HG02798 (cell line): Measurements from ENCODE around the gene CPS1.

Source experiments
- ATAC-seq: cut with Tn5 transposase; IDR thresholded peaks from one replicate; pipeline ENCODE4 v1.9.1; 2021; ENCODE audit warnings: mild to moderate bottlenecking; ENCODE audit not compliant: unreplicated experiment, poor library complexity

CPS1 gene

GRCh38 chr2:210667711-210668110 is 111.3 kb downstream of the CPS1 start:
- ATAC-seq, result no peak

GRCh38 chr2:210671065-210671464 is 114.7 kb downstream of the CPS1 start:
- no peak for ATAC-seq

DNA sequence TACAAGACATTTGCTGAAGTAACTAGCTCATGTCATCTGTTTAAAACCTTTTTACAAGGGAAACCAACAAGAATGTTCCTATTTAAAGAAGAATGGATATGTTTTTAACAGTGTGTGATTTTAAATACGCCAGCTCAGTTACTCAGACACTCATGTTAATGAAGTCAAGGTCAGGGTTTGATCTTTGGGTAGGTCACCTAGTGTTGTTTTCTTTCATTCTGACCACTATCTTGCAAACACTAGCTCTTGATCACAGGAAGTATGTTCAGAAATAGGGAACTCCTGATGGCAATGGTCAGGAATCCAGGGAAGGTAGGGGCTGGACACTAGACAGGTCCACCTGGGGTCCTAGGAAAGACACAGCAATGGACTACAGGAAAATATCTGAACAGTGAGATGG is 116.7 kb downstream of the CPS1 start:
- ATAC-seq, result no peak

DNA sequence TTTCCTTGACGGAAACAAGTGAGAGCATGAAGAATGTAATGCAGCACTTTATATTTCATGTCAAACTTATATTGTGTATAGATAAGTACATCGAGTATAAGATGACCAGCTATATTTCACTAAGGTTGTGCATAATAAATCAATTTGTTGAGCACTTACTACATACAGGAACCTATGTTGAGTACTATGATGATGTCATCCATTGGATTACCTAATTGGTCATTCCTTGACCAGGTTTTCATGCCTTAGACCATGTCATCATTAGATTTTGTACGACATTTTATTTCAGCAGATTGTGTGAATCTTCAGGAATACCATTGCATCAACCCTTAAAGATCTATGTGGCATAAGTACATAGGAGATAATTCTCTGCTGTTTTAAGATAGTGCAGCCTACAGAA is 119.7 kb downstream of the CPS1 start:
- ATAC-seq, result no peak

DNA sequence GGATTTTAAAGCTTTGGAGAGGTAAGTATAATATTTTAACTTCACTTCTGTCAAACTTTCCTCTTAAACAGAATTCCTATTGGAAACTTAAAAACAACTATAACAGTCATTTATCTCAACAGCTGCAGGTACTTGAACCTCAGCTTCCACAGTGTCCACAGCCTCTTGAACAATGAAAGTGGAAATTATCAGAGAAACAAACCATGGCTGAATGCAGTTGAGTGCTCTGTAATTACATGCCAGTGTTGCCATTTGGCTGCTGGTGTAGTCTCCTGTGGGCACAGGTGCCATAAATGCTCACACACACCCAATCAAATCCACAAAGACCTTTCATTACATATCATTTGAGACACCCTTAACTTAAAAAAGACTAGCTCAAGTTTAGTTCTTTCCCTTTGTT is 125.1 kb downstream of the CPS1 start:
- ATAC-seq, result no peak

DNA sequence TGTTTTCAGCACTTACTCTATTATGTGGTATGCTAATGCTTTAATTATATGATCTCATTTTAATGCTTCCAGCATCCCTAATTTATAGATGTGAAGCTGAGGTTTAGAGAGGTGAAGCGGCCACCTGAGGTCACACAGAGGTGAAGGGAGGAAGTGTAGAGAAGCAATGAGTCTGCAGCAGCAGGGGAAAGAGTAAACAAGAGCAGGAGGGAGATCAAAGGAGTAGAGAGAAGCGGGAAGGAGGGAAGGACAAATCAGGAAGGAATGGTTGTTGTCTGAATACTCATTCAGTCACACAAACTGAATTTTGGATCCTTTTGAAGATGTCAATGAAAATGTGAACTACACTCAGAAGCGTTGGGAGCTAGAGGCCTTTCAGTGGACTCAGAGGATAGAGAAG is 130.0 kb downstream of the CPS1 start:
- ATAC-seq, result no peak

DNA sequence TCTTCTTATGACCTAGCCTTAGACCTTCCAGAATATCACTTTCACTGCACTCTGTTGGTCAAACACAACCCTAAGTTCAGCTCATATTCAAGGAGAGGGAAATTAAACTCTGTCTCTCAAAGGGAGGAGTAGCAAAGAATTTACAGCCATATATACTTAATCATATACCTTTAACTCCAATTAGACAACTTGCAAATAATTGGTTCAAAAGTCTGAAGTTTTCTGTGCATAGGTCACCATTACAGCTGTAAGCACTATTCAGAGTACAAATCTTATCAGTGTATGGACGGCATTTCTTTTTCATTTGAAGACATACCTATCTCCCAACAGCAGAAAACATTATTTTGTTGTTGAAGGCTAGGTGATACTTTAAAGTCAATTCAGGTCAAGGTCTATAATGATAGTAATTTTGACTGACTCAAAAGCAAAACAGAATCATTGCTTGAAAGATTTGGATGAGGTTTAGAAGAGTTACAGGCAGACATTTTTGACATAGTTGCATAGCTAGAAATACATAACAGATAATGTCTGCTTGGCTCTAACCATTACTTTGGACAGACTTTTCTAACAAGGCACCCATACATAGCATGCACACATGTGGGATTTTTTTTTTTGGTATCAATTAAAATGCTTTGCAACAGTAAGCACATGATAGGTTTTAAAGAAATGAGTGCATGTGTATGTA is 131.5 kb downstream of the CPS1 start:
- no peak for ATAC-seq

GRCh38 chr2:210707900-210708299 is 151.5 kb downstream of the CPS1 start:
- ATAC-seq, result no peak

- ATAC-seq, result no peak
These were observed 156.7 kb downstream of the CPS1 start for GRCh38 chr2:210713122-210713521.

DNA sequence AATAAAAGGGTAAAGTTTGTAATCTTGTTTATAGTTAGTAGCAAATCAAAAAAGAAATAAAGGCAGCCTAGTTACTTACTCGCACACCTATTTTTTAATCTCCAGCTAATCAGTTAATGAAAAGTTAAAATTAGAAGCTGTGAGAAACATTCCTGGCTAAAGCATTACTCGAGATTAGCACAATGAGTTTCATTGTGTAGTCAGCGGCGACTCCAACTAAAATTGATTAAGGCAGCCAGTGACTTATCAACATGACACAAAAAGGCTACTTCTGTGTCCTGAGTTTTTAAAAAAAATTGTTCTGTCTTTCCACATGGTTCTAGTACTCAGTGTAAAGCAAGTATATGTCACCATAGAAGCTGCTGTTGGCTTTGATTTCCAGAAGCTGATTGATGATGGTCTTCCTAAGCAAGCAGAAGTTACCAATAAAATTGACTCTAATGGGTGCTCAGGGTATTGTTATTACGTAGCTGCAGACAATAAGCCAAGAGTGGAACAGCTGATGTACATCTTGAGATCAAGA is 159.2 kb downstream of the CPS1 start:
- ATAC-seq, result no peak

GRCh38 chr2:210718503-210718902 is 162.1 kb downstream of the CPS1 start:
- ATAC-seq, result no peak

DNA sequence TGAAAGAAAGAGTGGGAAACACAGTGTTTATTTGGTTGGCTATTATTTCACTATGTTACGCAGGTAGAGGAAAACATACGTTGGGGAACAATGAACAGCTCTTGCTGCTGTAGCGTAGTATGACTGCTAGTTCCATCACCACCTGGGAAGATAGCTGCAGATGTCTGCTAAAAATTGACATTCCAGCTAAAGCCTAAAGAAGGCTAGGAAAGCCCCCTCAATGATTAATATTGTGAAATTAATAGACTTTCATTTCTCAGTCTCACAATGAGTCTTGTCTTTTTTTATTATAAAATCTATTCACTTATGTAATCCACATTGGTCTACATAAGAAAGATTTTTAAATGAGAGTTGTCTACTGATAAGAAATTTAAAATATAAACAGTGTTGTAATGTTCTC is 165.7 kb downstream of the CPS1 start:
- ATAC-seq, result no peak

- ATAC-seq, result no peak
These were observed 171.2 kb downstream of the CPS1 start for GRCh38 chr2:210727549-210727948.
